GM21367 (cell line): ENCODE data around the gene RPS6KA2.

ENCODE experiments used
- ATAC-seq: cut with Tn5 transposase; IDR thresholded peaks from one replicate; pipeline ENCODE4 v1.9.1; 2021; ENCODE audit not compliant: unreplicated experiment

The RPS6KA2 gene

GRCh38 chr6:166456395-166457156, 170.5 kb downstream of the RPS6KA2 start:
- no peak for ATAC-seq

GRCh38 chr6:166454692-166455515, 172.1 kb downstream of the RPS6KA2 start:
- ATAC-seq = no peak

- ATAC-seq = no peak
Measured at GRCh38 chr6:166453651-166454050, 173.4 kb downstream of the RPS6KA2 start.

- no peak for ATAC-seq
Measured at GRCh38 chr6:166450167-166450873, 176.7 kb downstream of the RPS6KA2 start.

GRCh38 chr6:166449641-166450040, 177.4 kb downstream of the RPS6KA2 start:
- no peak for ATAC-seq

- ATAC-seq = no peak
Measured at GRCh38 chr6:166449036-166449435, 178.0 kb downstream of the RPS6KA2 start.

GRCh38 chr6:166448432-166448831, 178.6 kb downstream of the RPS6KA2 start:
- no peak for ATAC-seq

- no peak for ATAC-seq
Measured at GRCh38 chr6:166446567-166447065, 180.4 kb downstream of the RPS6KA2 start.

- no peak for ATAC-seq
Measured at GRCh38 chr6:166446146-166446545, 180.9 kb downstream of the RPS6KA2 start.

- ATAC-seq = no peak
Measured at GRCh38 chr6:166444446-166444845, 182.6 kb downstream of the RPS6KA2 start.

- ATAC-seq = no peak
Measured at GRCh38 chr6:166443166-166443565, 183.9 kb downstream of the RPS6KA2 start.

- ATAC-seq = no peak
Measured at GRCh38 chr6:166442131-166442685, 184.8 kb downstream of the RPS6KA2 start.

- no peak for ATAC-seq
Measured at GRCh38 chr6:166441325-166442078, 185.5 kb downstream of the RPS6KA2 start.

GRCh38 chr6:166440729-166441128, 186.3 kb downstream of the RPS6KA2 start:
- ATAC-seq = no peak

- ATAC-seq = no peak
Measured at GRCh38 chr6:166440106-166440505, 186.9 kb downstream of the RPS6KA2 start.

- no peak for ATAC-seq
Measured at GRCh38 chr6:166439366-166440091, 187.5 kb downstream of the RPS6KA2 start.

- ATAC-seq = no peak
Measured at GRCh38 chr6:166438211-166438861, 188.7 kb downstream of the RPS6KA2 start.

GRCh38 chr6:166437661-166438060, 189.4 kb downstream of the RPS6KA2 start:
- no peak for ATAC-seq
